Erythroblast (primary cell): ENCODE measurements around the gene OLIG2.

Experiments used
- GATA1 ChIP-seq: IDR thresholded peaks from 2 replicates; pipeline ENCODE4 v1.6.1; 2011; ENCODE audit warnings: low read depth, mild to moderate bottlenecking, control low read depth, low read length, moderate library complexity
- POLR2A ChIP-seq: IDR thresholded peaks from 2 replicates; pipeline ENCODE4 v1.6.1; 2011; ENCODE audit warnings: mild to moderate bottlenecking, low read length

DNA sequence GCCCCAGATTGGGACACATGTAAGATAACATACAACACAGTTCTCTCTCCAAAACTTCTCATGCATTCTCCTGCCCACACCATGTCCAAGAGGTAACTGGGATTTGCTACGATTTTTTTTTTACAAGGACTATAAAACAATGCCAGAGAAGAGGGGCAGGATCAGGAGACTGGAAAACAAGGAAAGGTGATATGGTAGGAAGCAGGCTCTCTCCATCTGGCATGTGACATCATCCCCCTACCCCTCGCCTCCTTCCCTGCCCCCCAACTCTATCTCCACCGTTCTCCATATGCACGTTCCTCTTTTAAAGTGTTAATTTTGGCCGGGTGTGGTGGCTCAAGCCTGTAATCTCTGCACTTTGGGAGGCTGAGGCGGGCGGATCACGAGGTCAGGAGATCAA, 20.7 kb downstream of the OLIG2 start:
- TF ChIP-seq POLR2A, result no peak
- no peak for TF ChIP-seq GATA1
